Lung (tissue), 12 donors: ENCODE measurements around the gene PDZRN4. TPM values are rescaled to one million over a fixed set of nuclear protein-coding genes. Genes with fewer than 3 reads are reported as not detected.

Experiments used
- ATAC-seq: fragments of 200-7000 bp; cut with Tn5 transposase; one replicate; pipeline ENCODE4 v1.9.1; 2020; ENCODE audit warnings: moderate number of reproducible peaks; ENCODE audit not compliant: insufficient read depth, low FRiP score
- DNase-seq, 3 donors: peaks; one replicate each; pipeline ENCODE4 v3.0.0-alpha.2; 2013 to 2017
- H3K27ac ChIP-seq, 2 donors: one replicate each; pipeline ENCODE4 v1.5.1; 2013; ENCODE audit warnings: mild to moderate bottlenecking in 2 of 2, moderate library complexity in 2 of 2, control low read depth in 1 of 2, inconsistent platforms in 1 of 2, low read depth in 1 of 2, low read length in 1 of 2
- H3K27me3 ChIP-seq, 3 donors: one replicate each; pipeline ENCODE4 v1.5.1; 2013; ENCODE audit warnings: low read length in 2 of 3; ENCODE audit not compliant: control insufficient read depth in 3 of 3, insufficient read depth in 3 of 3
- H3K36me3 ChIP-seq, 4 donors: one replicate each; pipeline ENCODE4 v1.5.1; 2013; ENCODE audit warnings: low read length in 4 of 4, mild to moderate bottlenecking in 1 of 4, moderate library complexity in 1 of 4; ENCODE audit not compliant: control insufficient read depth in 4 of 4, insufficient read depth in 4 of 4
- H3K4me1 ChIP-seq, 5 donors: one replicate each; pipeline ENCODE4 v1.5.1; 2013; ENCODE audit warnings: low read length in 5 of 5, mild to moderate bottlenecking in 2 of 5, moderate library complexity in 1 of 5; ENCODE audit not compliant: control insufficient read depth in 5 of 5, insufficient read depth in 5 of 5
- H3K4me3 ChIP-seq: one replicate; pipeline ENCODE4 v1.5.1; 2013; ENCODE audit warnings: mild to moderate bottlenecking, control low read depth, moderate library complexity
- H3K9ac ChIP-seq, 2 donors: one replicate each; pipeline ENCODE4 v1.5.1; 2013; ENCODE audit warnings: low read length in 2 of 2, control low read depth in 1 of 2; ENCODE audit not compliant: insufficient read depth in 1 of 2
- H3K9me3 ChIP-seq, 4 donors: one replicate each; pipeline ENCODE4 v1.5.1; 2013; ENCODE audit warnings: low read length in 3 of 4, mild to moderate bottlenecking in 1 of 4, moderate library complexity in 1 of 4; ENCODE audit not compliant: control insufficient read depth in 4 of 4, insufficient read depth in 3 of 4
- CTCF ChIP-seq: IDR thresholded peaks from 2 replicates; pipeline ENCODE4 v1.5.1; 2012; ENCODE audit warnings: mild to moderate bottlenecking; ENCODE audit errors: control extremely low read depth, extremely low read depth
- whole genome bisulfite sequencing, 2 donors: extraction: QIAGEN DNeasy Blood & Tissue Kit; methylation state at CpG; one replicate each; pipeline ENCODE4 v1.1.7; 2013; 5-methylcytosine and 5-hydroxymethylcytosine counted together
- polyA plus RNA-seq, 2 donors: library from polyadenylated mRNA; stranded (reverse); fragments of 200-250 nt; gene quantifications; one replicate each; pipeline ENCODE4 v1.2.1, GENCODE V29; 2013
- total RNA-seq, 2 donors: library from RNA; depleted of rRNA in 1 of 2; stranded (reverse); fragments of >200 nt in 1 of 2; gene quantifications; one replicate each; pipeline ENCODE4 v1.2.1, GENCODE V29; 2014 to 2021
- donor health status: control.
- donor health status: control.
- donor health status: Bipolar disorder and iron deficiency.
- donor health status: healthy.
- donor health status: DM: yes; HTN: yes; CAD: no.

Gene PDZRN4
- total and polyA plus RNA-seq, 4 donors, result 0.05 to 0.54 (median 0.32) TPM

- no peak overlapping the region for H3K4me3 ChIP-seq
- no peak overlapping the region for H3K27ac ChIP-seq
- no peaks in the 10 kb centered on the region for H3K9me3 ChIP-seq
- DNase-seq (no peak), ATAC-seq (no peak)
- no peaks in the 10 kb centered on the region for H3K36me3 ChIP-seq
- 96% methylated on average over 4 of the region's 4 CpGs for WGBS, 2 donors
- no peak overlapping the region for H3K9ac ChIP-seq
- no peaks in the 10 kb centered on the region for H3K27me3 ChIP-seq
- TF ChIP-seq CTCF, result no peak
- H3K4me1 ChIP-seq, result no peaks in the 10 kb centered on the region
These were observed 179.7 kb downstream of the PDZRN4 start for GRCh38 chr12:41367726-41368405.

GRCh38 chr12:41380878-41381277, 192.8 kb downstream of the PDZRN4 start:
- no peak for TF ChIP-seq CTCF
- DNase-seq, result no peak
- Histone ChIP-seq H3K9ac (no peak overlapping the region), H3K4me3 (no peak overlapping the region), H3K27me3 (no peaks in the 10 kb centered on the region), H3K36me3 (no peaks in the 10 kb centered on the region), H3K27ac (no peak overlapping the region), H3K4me1 (no peaks in the 10 kb centered on the region), H3K9me3 (peaks cover 0 to 7% (median 4%) of the 10 kb centered on the region in 4 donors)
- ATAC-seq, result no peak

- no peak for DNase-seq
- Histone ChIP-seq H3K9me3 (peaks cover 0 to 14% (median 0%) of the 10 kb centered on the region in 4 donors), H3K9ac (no peak overlapping the region), H3K27ac (no peak overlapping the region), H3K27me3 (no peaks in the 10 kb centered on the region), H3K4me1 (peaks cover 0 to 4% (median 0%) of the 10 kb centered on the region in 5 donors), H3K36me3 (no peaks in the 10 kb centered on the region), H3K4me3 (no peak overlapping the region)
- ATAC-seq, result no peak
- TF ChIP-seq CTCF, result no peak
- 90 to 95% methylated on average over 6 of the region's 6 CpGs for WGBS, 2 donors
These were observed 214.7 kb downstream of the PDZRN4 start for GRCh38 chr12:41402801-41403200.
